Measurements from ENCODE around the gene HOXB2. TPM values are rescaled to one million over a fixed set of nuclear protein-coding genes. Genes with fewer than 3 reads are reported as not detected.
"Not testable (repeated sequence)": the region's sequence is repeated elsewhere in the genome, so short reads cannot be mapped to it uniquely, and the experiment has no call there.

HOXB2 gene
- total and polyA plus RNA-seq, 2 donors, result 3.0 to 11.1 TPM

DNA sequence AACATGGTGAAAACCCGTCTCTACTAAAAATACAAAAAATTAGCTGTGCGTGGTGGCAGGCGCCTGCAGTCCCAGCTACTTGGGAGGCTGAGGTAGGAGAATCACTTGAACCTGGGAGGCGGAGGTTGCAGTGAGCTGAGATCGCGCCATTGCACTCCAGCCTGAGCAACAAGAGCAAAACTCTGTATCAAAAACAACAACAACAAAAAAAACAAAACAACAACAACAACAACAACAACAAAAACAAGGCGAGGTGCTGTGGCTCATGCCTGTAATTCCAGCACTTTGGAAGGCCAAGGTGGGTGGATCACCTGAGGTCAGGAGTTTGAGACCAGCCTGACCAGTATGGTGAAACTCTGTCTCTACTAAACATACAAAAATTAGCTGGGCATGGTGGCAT is 35.2 kb downstream of the HOXB2 start:
- DNase-seq (ENCODE audit: low read depth in 6 of 9, low spot score in 9 of 9); H3K4me1 ChIP-seq (ENCODE audit: control insufficient read depth in 2 of 2, insufficient read depth in 2 of 2, low read length in 2 of 2); H3K9me3 ChIP-seq (ENCODE audit: control insufficient read depth in 2 of 2, insufficient read depth in 1 of 2, low read length in 1 of 2); H3K27ac ChIP-seq (ENCODE audit: low read depth in 1 of 2, low read length in 1 of 2); H3K36me3 ChIP-seq (ENCODE audit: control insufficient read depth in 2 of 2, insufficient read depth in 2 of 2, low read length in 1 of 2); H3K4me3 ChIP-seq (ENCODE audit: low read length in 2 of 2): not testable (repeated sequence)
- WGBS, result 99% methylated on average over 7 of the region's 7 CpGs
- H3K27me3 ChIP-seq (ENCODE audit: control insufficient read depth in 2 of 2, insufficient read depth in 1 of 2, low read length in 1 of 2), result peaks cover 4 to 17% of the 10 kb centered on the region in 2 donors

DNA sequence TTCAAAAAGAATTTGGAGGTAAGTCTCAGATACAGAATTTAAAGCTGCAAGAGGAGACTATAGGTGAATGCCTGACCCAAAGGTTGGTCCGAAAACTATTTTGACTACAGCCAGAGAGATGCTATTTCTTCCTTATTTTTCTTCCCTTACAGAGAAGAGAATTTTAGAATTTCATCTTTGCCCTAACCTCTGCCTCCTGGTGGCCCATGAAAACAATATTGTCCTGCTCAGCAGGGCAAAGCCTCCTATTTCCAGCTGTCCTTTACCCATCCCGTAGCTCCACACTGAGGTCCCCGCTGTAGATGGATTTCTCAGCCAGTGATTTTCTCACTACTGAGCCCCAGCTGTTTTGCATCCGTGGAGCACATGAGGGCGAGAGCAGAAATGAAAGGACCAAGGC is 38.7 kb downstream of the HOXB2 start:
- Histone ChIP-seq H3K9me3 (ENCODE audit: control insufficient read depth in 2 of 2, insufficient read depth in 1 of 2, low read length in 1 of 2) (no peaks in the 10 kb centered on the region), H3K27ac (ENCODE audit: low read depth in 1 of 2, low read length in 1 of 2) (no peak overlapping the region), H3K27me3 (ENCODE audit: control insufficient read depth in 2 of 2, insufficient read depth in 1 of 2, low read length in 1 of 2) (peaks cover 0 to 19% of the 10 kb centered on the region in 2 donors), H3K4me1 (ENCODE audit: control insufficient read depth in 2 of 2, insufficient read depth in 2 of 2, low read length in 2 of 2) (no peaks in the 10 kb centered on the region), H3K4me3 (ENCODE audit: low read length in 2 of 2) (no peak overlapping the region), H3K36me3 (ENCODE audit: control insufficient read depth in 2 of 2, insufficient read depth in 2 of 2, low read length in 1 of 2) (no peaks in the 10 kb centered on the region)
- WGBS, result 95% methylated on average over 5 of the region's 5 CpGs
- no peak for DNase-seq (ENCODE audit: low read depth in 6 of 9, low spot score in 9 of 9)

DNA sequence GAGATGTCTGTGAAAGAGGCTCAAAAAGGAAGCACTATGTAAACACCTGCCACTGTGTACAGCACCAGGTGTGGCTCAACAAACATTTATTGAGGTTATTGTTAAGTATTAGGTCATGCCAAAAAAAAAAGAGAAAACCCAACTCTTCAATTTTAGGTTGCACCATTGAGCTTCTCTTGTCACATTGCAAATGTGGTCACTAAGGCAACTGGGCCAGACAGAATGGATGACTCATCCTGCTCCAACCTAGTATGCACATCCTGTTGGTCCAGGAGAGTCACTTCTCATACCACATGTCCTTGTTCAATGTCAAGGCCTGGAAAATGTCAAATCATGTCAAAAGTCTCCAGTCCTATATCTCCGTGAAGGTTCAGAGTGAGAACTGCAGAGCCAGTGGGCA is 39.1 kb downstream of the HOXB2 start:
- no peaks in the 10 kb centered on the region for H3K4me1 ChIP-seq (ENCODE audit: control insufficient read depth in 2 of 2, insufficient read depth in 2 of 2, low read length in 2 of 2)
- H3K36me3 ChIP-seq (ENCODE audit: control insufficient read depth in 2 of 2, insufficient read depth in 2 of 2, low read length in 1 of 2), result no peaks in the 10 kb centered on the region
- H3K4me3 ChIP-seq (ENCODE audit: low read length in 2 of 2), result no peak overlapping the region
- DNase-seq (ENCODE audit: low read depth in 6 of 9, low spot score in 9 of 9), result no peak
- H3K27me3 ChIP-seq (ENCODE audit: control insufficient read depth in 2 of 2, insufficient read depth in 1 of 2, low read length in 1 of 2), result peaks cover 1 to 23% of the 10 kb centered on the region in 2 donors
- H3K27ac ChIP-seq (ENCODE audit: low read depth in 1 of 2, low read length in 1 of 2), result no peak overlapping the region
- 84% methylated on average over 1 of the region's 1 CpG for WGBS
- H3K9me3 ChIP-seq (ENCODE audit: control insufficient read depth in 2 of 2, insufficient read depth in 1 of 2, low read length in 1 of 2), result no peaks in the 10 kb centered on the region

DNA sequence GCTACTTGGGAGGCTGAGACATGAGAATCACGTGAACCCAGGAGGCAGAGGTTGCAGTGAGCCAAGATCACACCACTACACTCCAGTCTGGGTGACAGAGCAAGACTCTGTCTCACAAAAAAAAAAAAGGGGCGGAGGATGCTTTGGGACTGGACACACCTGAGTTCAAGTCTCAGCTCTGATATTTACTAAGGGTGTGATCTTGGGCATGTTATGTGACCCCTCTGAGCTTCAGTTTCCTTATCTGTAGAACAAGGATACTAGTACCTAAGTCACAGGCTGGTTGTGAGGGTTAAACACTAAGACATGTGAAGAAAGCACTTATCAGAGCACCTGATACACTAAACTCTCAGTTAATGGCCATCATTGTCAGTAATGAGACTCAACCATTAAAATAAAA is 40.0 kb downstream of the HOXB2 start:
- no peak overlapping the region for H3K27ac ChIP-seq (ENCODE audit: low read depth in 1 of 2, low read length in 1 of 2)
- H3K4me1 ChIP-seq (ENCODE audit: control insufficient read depth in 2 of 2, insufficient read depth in 2 of 2, low read length in 2 of 2), result no peaks in the 10 kb centered on the region
- no peaks in the 10 kb centered on the region for H3K9me3 ChIP-seq (ENCODE audit: control insufficient read depth in 2 of 2, insufficient read depth in 1 of 2, low read length in 1 of 2)
- H3K36me3 ChIP-seq (ENCODE audit: control insufficient read depth in 2 of 2, insufficient read depth in 2 of 2, low read length in 1 of 2), result no peaks in the 10 kb centered on the region
- 96% methylated on average over 2 of the region's 2 CpGs for WGBS
- no peak for DNase-seq (ENCODE audit: low read depth in 6 of 9, low spot score in 9 of 9)
- no peak overlapping the region for H3K4me3 ChIP-seq (ENCODE audit: low read length in 2 of 2)
- H3K27me3 ChIP-seq (ENCODE audit: control insufficient read depth in 2 of 2, insufficient read depth in 1 of 2, low read length in 1 of 2), result peaks cover 5 to 23% of the 10 kb centered on the region in 2 donors

DNA sequence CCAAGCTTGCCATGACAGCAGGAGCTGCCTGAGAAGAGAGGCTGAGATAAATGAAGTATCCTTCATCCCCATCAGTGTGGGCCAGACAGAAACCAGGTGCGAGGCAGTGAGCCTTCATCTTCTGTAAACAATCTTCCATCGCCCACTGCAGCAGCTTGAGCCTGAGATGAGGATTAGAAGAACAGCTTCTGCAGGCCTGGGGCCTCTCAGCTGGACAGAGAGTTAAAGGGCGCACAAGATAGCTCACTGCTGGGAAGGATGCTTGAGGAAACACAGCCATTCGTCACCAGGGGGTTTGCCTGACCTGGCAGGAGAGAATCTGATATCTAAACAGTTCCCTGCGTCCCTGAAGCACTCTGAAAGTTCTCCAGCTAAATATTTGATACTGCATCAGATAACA is 41.2 kb downstream of the HOXB2 start:
- Histone ChIP-seq H3K4me3 (ENCODE audit: low read length in 2 of 2) (no peak overlapping the region), H3K27ac (ENCODE audit: low read depth in 1 of 2, low read length in 1 of 2) (no peak overlapping the region), H3K27me3 (ENCODE audit: control insufficient read depth in 2 of 2, insufficient read depth in 1 of 2, low read length in 1 of 2) (peaks cover 5 to 23% of the 10 kb centered on the region in 2 donors), H3K4me1 (ENCODE audit: control insufficient read depth in 2 of 2, insufficient read depth in 2 of 2, low read length in 2 of 2) (no peaks in the 10 kb centered on the region), H3K9me3 (ENCODE audit: control insufficient read depth in 2 of 2, insufficient read depth in 1 of 2, low read length in 1 of 2) (no peaks in the 10 kb centered on the region), H3K36me3 (ENCODE audit: control insufficient read depth in 2 of 2, insufficient read depth in 2 of 2, low read length in 1 of 2) (no peaks in the 10 kb centered on the region)
- WGBS, result 95% methylated on average over 5 of the region's 5 CpGs
- DNase-seq (ENCODE audit: low read depth in 6 of 9, low spot score in 9 of 9), result no peak

DNA sequence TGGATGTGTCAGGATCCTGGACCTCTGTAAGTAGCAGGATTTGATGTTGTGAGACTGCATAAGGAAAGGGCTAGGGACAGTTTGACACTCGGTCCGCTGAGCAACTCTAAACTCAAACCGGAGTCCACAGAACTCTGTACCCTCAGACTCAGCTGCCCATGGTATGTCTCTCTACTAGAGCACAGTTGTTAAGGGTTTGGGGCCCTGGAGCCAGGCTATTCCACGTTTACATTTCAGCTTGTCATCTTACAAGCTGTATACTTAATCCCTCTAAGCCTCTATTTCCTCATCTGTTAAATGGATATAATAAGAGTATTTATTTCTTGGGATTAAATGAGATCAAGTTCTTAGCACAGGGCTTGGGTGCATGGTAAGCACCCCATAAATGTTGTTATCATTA is 42.0 kb downstream of the HOXB2 start:
- WGBS, result 93% methylated on average over 4 of the region's 4 CpGs
- H3K9me3 ChIP-seq (ENCODE audit: control insufficient read depth in 2 of 2, insufficient read depth in 1 of 2, low read length in 1 of 2), result no peaks in the 10 kb centered on the region
- no peak overlapping the region for H3K4me3 ChIP-seq (ENCODE audit: low read length in 2 of 2)
- no peaks in the 10 kb centered on the region for H3K4me1 ChIP-seq (ENCODE audit: control insufficient read depth in 2 of 2, insufficient read depth in 2 of 2, low read length in 2 of 2)
- no peaks in the 10 kb centered on the region for H3K36me3 ChIP-seq (ENCODE audit: control insufficient read depth in 2 of 2, insufficient read depth in 2 of 2, low read length in 1 of 2)
- no peak for DNase-seq (ENCODE audit: low read depth in 6 of 9, low spot score in 9 of 9)
- H3K27me3 ChIP-seq (ENCODE audit: control insufficient read depth in 2 of 2, insufficient read depth in 1 of 2, low read length in 1 of 2), result peaks cover 7 to 28% of the 10 kb centered on the region in 2 donors
- H3K27ac ChIP-seq (ENCODE audit: low read depth in 1 of 2, low read length in 1 of 2), result no peak overlapping the region

DNA sequence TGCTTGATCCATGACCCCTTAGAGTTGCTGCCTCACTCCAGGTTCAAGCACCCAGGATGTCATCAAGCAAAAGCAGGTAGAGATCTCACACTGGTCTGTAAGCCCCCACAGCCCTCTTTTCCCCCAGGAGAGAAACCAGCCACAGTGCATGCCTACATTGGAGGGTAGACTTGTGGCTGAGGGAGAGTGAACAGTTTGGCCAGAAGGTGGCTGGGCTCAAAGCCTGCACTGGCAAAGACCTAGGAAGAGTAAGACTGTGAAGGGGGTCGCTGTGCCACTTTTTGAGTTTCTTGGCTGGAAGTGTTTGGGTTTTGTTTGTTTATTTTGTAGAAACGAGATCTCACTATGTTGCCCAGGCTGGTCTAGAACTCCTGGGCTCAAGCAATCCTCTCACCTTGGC is 42.6 kb downstream of the HOXB2 start:
- no peak for DNase-seq (ENCODE audit: low read depth in 6 of 9, low spot score in 9 of 9)
- H3K4me1 ChIP-seq (ENCODE audit: control insufficient read depth in 2 of 2, insufficient read depth in 2 of 2, low read length in 2 of 2), result no peaks in the 10 kb centered on the region
- H3K36me3 ChIP-seq (ENCODE audit: control insufficient read depth in 2 of 2, insufficient read depth in 2 of 2, low read length in 1 of 2), result no peaks in the 10 kb centered on the region
- no peak overlapping the region for H3K4me3 ChIP-seq (ENCODE audit: low read length in 2 of 2)
- H3K9me3 ChIP-seq (ENCODE audit: control insufficient read depth in 2 of 2, insufficient read depth in 1 of 2, low read length in 1 of 2), result no peaks in the 10 kb centered on the region
- H3K27ac ChIP-seq (ENCODE audit: low read depth in 1 of 2, low read length in 1 of 2), result no peak overlapping the region
- H3K27me3 ChIP-seq (ENCODE audit: control insufficient read depth in 2 of 2, insufficient read depth in 1 of 2, low read length in 1 of 2), result peaks cover 7 to 28% of the 10 kb centered on the region in 2 donors
- 93% methylated on average over 2 of the region's 2 CpGs for WGBS

DNA sequence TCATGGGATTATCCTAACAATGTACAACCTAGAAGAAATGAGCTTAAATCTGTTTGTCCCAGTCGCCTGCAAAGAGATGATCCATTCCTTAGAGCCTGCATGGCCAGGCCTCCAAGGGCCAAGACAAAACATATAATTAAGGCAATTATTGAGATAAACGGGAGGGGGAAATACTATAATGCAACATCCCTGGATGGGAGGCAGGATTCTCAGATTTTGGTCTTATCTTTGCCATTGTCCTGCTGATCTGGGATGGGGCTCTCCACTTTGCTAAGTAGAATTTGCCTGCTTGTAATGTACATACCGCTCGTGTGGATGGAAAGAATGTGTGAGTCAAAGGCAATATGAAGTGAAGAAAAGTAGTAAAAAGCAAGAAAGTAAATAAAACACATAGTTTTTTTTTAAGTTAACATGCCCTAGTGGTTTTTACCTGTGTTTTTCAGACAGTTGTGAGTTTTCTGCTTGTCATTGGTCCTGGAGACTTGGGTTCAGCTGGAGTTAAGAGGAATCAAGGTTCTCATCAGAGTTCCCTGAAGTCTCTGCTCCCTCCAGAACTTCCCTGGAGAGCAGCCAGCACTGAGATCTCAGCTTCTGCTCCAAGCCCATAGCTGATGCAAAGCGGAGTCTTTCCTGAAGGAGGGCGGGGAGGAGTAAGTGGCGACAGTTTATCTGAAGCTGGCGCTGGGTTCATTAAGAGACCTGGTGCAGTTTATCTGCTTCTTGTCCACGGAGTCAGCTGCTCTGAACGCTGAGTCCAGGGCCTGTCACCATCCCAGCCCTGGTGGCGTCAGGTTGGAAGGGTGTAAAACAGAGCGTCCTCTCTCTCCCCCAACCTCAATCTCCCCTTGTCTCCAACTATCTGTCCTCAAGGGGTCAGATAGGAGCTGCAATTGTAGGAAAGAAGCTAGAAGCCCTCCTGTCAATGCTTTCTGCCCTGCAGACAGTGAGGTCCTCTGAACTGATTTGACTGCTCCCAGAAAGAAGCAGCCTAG is 44.2 kb downstream of the HOXB2 start:
- Histone ChIP-seq H3K27ac (ENCODE audit: low read depth in 1 of 2, low read length in 1 of 2) (no peak overlapping the region), H3K4me1 (ENCODE audit: control insufficient read depth in 2 of 2, insufficient read depth in 2 of 2, low read length in 2 of 2) (no peaks in the 10 kb centered on the region), H3K27me3 (ENCODE audit: control insufficient read depth in 2 of 2, insufficient read depth in 1 of 2, low read length in 1 of 2) (peaks cover 10 to 28% of the 10 kb centered on the region in 2 donors), H3K9me3 (ENCODE audit: control insufficient read depth in 2 of 2, insufficient read depth in 1 of 2, low read length in 1 of 2) (no peaks in the 10 kb centered on the region), H3K4me3 (ENCODE audit: low read length in 2 of 2) (no peak overlapping the region), H3K36me3 (ENCODE audit: control insufficient read depth in 2 of 2, insufficient read depth in 2 of 2, low read length in 1 of 2) (no peaks in the 10 kb centered on the region)
- WGBS, result 90% methylated on average over 12 of the region's 12 CpGs
- DNase-seq (ENCODE audit: low read depth in 6 of 9, low spot score in 9 of 9), result no peak

DNA sequence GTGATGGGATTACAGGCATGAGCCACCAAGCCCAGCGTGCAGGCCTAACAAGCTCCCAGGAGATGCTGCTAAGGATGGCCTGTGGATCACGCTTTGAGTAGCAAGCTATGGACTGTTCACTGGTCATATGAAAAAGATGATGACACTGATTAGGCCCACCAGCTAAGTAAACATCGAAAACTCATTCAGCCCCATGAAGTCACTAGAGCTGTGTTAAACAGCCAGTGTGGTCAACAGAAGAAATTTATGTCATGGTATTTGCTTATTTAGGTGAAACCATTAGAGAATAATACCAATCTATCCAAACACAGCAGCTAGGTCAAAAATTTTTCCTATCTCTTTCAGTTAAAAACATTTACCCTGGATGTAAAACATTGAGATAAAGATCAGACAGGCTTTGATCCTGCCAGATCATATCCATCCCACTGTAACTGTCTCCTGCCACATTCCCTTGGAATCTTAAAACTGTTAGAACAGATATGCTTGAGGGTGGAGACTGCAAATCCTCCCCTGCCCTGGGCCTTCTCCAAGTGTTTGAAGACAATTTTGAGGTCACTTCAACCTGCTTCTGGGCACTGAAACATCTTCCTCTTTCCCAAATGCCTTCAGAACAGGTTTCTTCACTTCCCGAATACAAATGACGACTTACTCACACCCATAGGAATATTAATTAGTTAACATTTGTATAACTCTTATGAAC is 45.0 kb downstream of the HOXB2 start:
- Histone ChIP-seq H3K36me3 (ENCODE audit: control insufficient read depth in 2 of 2, insufficient read depth in 2 of 2, low read length in 1 of 2) (no peaks in the 10 kb centered on the region), H3K9me3 (ENCODE audit: control insufficient read depth in 2 of 2, insufficient read depth in 1 of 2, low read length in 1 of 2) (no peaks in the 10 kb centered on the region), H3K4me3 (ENCODE audit: low read length in 2 of 2) (no peak overlapping the region), H3K27me3 (ENCODE audit: control insufficient read depth in 2 of 2, insufficient read depth in 1 of 2, low read length in 1 of 2) (peaks cover 10 to 28% of the 10 kb centered on the region in 2 donors), H3K4me1 (ENCODE audit: control insufficient read depth in 2 of 2, insufficient read depth in 2 of 2, low read length in 2 of 2) (no peaks in the 10 kb centered on the region), H3K27ac (ENCODE audit: low read depth in 1 of 2, low read length in 1 of 2) (no peak overlapping the region)
- no peak for DNase-seq (ENCODE audit: low read depth in 6 of 9, low spot score in 9 of 9)
- WGBS, result 99% methylated on average over 5 of the region's 5 CpGs

Measured in thymus (tissue), 11 donors.